Motor neuron (in vitro differentiated cells): Measurements from ENCODE around the gene SENP6. TPM values are rescaled to one million over a fixed set of nuclear protein-coding genes. Genes with fewer than 3 reads are reported as not detected.
"Not testable (repeated sequence)": the region's sequence is repeated elsewhere in the genome, so short reads cannot be mapped to it uniquely, and the experiment has no call there.

Experiments
- ATAC-seq, 8 experiments: fragments of 200-7000 bp; cut with Tn5 transposase; replicated peaks in 6 of 8; 2 replicates each; pipeline ENCODE4 v1.8.0; 2021; ENCODE audit warnings: mild to moderate bottlenecking in 8 of 8, moderate library complexity in 8 of 8
- H3K27ac ChIP-seq, 2 donors: fragments of 250-450 bp; sonication (Bioruptor Pico); 2 replicates each; pipeline ENCODE4 v1.9.0; 2021; ENCODE audit warnings: antibody characterized with exemption in 2 of 2, mild to moderate bottlenecking in 2 of 2, moderate library complexity in 1 of 2
- H3K4me1 ChIP-seq, 2 donors: fragments of 250-450 bp; sonication (Bioruptor Pico); replicated peaks in 1 of 2; 2 replicates each; pipeline ENCODE4 v1.6.1; 2021; ENCODE audit warnings: antibody characterized with exemption in 2 of 2, mild to moderate bottlenecking in 2 of 2, moderate library complexity in 1 of 2
- H3K4me3 ChIP-seq, 5 donors: fragments of 250-450 bp; sonication (Bioruptor Pico); 2 replicates each; pipeline ENCODE4 v1.9.0; 2021; ENCODE audit warnings: antibody characterized with exemption in 5 of 5, mild to moderate bottlenecking in 5 of 5, moderate library complexity in 4 of 5
- WGBS, 10 experiments: fragments of 450-650 bp; shearing (Covaris generic); methylation state at CpG; one replicate each; pipeline ENCODE4 v1.0.0; 2022; 5-methylcytosine and 5-hydroxymethylcytosine counted together
- in situ Hi-C, 9 experiments: fragments of 400-800 bp; cut with MboI; loops; one replicate each; pipeline ENCODE4 v1.15.0; 2021; ENCODE audit warnings: low sequenced_read_pairs in 9 of 9, low pct_unique_long_range_greater_than_20kb in 2 of 9; ENCODE audit not compliant: unreplicated experiment in 9 of 9
- total RNA-seq, 8 experiments: library from RNA; unstranded; fragments of 300-600 nt; gene quantifications; 2 replicates each; pipeline versions ENCODE4 v1.2.3 to v1.2.4, GENCODE V29; 2022

Gene SENP6, protein sequence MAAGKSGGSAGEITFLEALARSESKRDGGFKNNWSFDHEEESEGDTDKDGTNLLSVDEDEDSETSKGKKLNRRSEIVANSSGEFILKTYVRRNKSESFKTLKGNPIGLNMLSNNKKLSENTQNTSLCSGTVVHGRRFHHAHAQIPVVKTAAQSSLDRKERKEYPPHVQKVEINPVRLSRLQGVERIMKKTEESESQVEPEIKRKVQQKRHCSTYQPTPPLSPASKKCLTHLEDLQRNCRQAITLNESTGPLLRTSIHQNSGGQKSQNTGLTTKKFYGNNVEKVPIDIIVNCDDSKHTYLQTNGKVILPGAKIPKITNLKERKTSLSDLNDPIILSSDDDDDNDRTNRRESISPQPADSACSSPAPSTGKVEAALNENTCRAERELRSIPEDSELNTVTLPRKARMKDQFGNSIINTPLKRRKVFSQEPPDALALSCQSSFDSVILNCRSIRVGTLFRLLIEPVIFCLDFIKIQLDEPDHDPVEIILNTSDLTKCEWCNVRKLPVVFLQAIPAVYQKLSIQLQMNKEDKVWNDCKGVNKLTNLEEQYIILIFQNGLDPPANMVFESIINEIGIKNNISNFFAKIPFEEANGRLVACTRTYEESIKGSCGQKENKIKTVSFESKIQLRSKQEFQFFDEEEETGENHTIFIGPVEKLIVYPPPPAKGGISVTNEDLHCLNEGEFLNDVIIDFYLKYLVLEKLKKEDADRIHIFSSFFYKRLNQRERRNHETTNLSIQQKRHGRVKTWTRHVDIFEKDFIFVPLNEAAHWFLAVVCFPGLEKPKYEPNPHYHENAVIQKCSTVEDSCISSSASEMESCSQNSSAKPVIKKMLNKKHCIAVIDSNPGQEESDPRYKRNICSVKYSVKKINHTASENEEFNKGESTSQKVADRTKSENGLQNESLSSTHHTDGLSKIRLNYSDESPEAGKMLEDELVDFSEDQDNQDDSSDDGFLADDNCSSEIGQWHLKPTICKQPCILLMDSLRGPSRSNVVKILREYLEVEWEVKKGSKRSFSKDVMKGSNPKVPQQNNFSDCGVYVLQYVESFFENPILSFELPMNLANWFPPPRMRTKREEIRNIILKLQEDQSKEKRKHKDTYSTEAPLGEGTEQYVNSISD
- 100 to 1,000 TPM in 4 of 8 experiments, 10 to 100 TPM in 4; 56.6 to 136 (median 105) TPM for total RNA-seq

DNA sequence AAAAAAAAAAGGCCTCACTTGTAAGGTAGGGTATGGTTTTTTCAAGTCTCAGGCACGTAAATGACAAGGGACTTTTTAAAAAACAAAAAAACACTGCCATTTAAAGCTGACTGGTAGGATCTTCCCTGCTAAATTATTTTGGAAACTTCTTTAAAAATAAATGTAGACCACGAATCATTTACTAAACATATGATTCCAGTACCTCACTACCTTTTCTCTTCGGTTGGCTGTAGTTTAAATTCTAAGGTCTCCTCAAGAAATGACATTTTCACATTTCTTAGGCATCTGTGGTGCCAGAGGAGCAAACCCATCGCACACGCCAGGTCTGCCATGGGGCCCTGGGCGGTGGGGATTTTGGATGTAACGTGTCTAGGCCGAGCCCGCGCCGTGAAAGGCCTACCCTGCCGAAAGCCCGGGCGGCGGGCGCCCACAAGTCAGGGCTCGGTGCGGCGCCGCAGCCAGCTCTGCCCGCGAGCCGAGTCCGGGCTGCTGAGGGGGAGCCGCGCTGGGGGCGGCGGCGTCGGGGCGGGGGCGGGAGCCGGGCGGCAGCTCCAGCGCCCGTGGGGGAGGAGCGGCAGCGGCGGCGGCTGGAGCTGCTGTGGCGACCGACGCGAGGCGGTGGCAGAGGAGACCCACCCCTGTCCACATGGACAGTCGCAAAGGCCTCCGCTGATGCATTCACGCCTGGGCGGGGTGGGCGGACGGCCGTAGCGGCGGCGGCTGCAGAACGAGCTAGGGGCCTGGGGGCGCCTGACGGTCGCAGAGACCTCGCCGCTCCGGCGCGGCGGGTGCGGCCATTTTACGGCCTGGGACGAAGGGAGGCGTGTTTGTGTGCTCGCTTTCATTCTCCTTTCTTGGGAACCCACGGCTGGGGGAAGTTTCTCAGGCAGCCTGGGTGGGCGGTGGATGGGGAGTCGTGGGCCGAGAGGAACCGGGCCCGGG is at the start of gene SENP6:
TSS of gene SENP6 (plus strand) at position 577 of the 942 bp plus-strand sequence. CDS start 645 bp downstream, outside the sequence.
- peaks cover 0 to 10% of the 10 kb centered on the region in 2 donors for H3K4me1 ChIP-seq
- peak; percentile 83 to 90 (median 89) for ATAC-seq
- in situ Hi-C loops, result no loop called here
- peak within 1 kb of the TSS; percentile 68 to 98 (median 76) for H3K4me3 ChIP-seq
- 0 to 29% (median 1%) methylated on average over 1 to 6 of the region's 76 CpGs for WGBS, 10 experiments
- H3K27ac ChIP-seq, result peak within 1 kb of the TSS; percentile 96 to 99

DNA sequence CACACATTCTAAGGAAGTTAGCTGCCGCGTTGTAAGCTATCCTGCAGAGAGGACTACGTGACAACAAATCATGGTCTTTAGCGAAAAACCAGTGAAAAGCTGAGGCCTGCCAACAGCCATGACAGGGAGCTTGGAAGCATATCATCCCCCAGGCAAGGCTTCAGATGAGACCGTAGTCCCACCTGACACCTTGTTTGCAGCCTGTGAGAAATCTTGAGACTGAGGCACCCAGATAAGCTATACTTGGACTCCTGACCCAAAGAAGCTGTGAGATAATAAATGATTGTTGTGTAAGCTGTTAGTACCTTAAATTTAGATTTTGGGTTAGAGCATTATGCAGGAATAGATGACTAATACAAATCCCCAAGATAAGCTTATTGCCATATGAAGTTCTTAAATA is 45.4 kb upstream of the SENP6 start:
- WGBS, 10 experiments, result 60 to 100% (median 87%) methylated on average over 1 to 2 of the region's 5 CpGs; no CpG with 5 or more reads in 4 of the 10 experiments
- no peak for ATAC-seq
- Histone ChIP-seq H3K27ac (no peak overlapping the region), H3K4me1 (no peaks in the 10 kb centered on the region), H3K4me3 (no peak overlapping the region)
- in situ Hi-C loops, result no loop called here

DNA sequence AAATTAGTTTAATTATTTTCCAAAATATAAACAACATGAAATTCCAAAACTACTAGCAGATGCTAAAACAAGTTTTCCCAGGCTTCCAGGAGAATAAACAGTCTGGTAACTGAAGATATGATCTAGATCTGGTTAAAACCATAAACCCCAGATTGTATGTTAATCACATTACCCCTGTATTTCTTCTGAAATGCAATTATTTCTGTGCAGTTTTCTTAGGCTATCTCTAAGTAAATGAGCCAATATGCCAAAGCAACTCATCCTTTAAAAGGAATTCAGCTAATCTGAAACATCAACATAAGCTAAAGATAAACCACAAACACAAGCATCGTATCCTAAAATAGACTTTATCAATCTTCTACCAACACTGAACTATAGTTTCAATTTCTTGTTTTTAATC is 44.6 kb upstream of the SENP6 start:
- Histone ChIP-seq H3K4me3 (no peak overlapping the region), H3K27ac (no peak overlapping the region), H3K4me1 (no peaks in the 10 kb centered on the region)
- no peak for ATAC-seq
- in situ Hi-C loops, result no loop called here
- 50 to 100% (median 100%) methylated on average over 1 of the region's 1 CpG; no CpG with 5 or more reads in 2 of the 10 experiments for WGBS, 10 experiments

DNA sequence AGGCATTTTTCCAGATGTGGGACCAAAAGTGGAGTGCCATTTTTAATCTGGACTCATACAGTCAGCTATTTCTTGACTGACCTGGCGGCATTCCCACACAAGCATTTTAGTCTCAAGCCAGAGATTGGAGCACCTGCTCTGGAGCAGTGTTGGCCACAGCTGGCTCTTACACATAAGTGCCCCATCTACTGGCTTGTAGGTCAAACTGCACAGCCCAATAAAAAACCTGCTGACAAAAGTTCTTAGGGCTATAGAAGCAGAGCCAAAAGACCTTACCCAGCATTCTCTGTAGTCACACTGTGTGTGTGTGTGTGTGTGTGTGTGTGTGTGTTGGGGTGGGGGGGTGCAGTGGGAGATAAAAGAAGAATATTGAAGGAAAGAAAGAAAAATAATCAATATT is 38.6 kb upstream of the SENP6 start:
- in situ Hi-C loops, result no loop called here
- no peak overlapping the region for H3K27ac ChIP-seq
- peak in 3 of 8 experiments; percentile 79 to 84 (median 79) for ATAC-seq
- no peak overlapping the region for H3K4me3 ChIP-seq
- 40 to 100% (median 63%) methylated on average over 1 of the region's 1 CpG; no CpG with 5 or more reads in 6 of the 10 experiments for whole genome bisulfite sequencing, 10 experiments
- H3K4me1 ChIP-seq, result no peaks in the 10 kb centered on the region

DNA sequence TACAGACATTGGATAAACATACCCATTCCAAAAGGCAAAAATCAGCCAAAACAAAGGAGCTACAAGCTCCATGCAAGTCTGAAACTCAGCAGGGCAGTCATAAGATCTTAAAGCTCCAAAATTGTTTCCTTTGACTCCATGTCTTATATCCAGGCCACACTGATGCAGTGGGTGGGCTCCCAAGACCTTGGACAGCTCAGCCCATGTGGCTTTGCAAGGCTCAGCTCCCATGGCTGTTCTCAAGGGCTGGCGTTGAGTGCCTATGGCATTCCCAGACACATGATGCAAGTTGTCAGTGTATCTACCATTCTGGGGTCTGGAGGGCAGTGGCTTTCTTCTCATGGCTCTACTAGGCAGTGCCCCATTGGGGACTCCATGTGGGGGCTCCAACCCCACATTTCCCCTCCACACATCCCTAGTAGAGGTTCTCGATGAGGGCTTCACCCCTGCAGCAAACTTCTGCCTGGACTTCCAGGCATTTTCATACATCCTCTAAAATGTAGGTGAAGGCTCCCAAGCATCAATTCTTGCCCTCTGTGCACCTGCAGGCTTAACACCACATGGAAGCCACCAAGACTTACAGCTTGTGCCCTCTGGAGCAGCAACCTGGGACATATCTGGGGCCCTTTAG is 35.4 kb upstream of the SENP6 start:
- no peak overlapping the region for H3K27ac ChIP-seq
- 100% methylated on average over 1 of the region's 2 CpGs; no CpG with 5 or more reads in 9 of the 10 experiments for WGBS, 10 experiments
- H3K4me3 ChIP-seq, result no peak overlapping the region
- in situ Hi-C loops, result no loop called here
- ATAC-seq, result no peak
- H3K4me1 ChIP-seq, result no peaks in the 10 kb centered on the region

DNA sequence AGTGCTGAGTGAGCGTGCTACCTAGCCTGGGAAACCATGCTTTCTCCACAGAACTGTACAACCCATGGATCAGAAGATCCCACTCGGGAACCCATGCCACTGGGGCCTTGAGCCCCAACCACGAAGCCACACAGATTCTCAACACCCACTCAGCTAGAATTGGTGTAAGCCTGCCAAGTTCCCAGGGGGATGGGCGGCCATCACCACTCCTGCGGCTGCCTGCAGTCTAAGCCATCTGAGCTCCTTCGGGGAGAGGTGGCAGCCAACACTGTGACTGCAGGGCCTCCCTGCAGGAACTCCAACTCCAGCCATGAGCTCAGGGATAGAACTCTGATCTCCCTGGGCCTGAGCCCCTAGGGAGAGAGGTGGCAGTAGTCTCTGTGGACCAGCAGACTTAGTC is 33.6 kb upstream of the SENP6 start:
- ATAC-seq, result no peak
- Histone ChIP-seq H3K4me3 (no peak overlapping the region), H3K27ac (no peak overlapping the region), H3K4me1 (no peaks in the 10 kb centered on the region)
- in situ Hi-C loops, result no loop called here
- WGBS, 10 experiments, result 20 to 89% (median 72%) methylated on average over 1 to 3 of the region's 6 CpGs; no CpG with 5 or more reads in 6 of the 10 experiments

DNA sequence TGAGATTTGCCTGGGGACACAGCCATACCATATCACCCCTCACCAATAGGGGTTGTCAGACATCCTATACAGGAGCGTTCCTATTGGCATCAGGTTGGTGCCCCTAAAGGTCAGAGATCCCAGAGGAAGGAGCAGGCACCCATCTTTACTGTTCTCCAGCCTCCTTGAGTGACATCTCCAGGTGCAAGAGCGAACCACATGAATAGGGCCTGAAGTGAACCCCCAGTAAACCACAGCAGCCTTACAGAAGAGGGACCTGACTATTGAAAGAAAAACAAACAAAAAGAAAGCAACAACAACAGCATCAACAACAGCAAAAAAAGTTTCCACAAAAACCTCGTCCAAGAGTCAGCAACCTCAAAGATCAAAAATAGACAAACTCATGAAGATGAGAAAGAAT is 32.7 kb upstream of the SENP6 start:
- ATAC-seq, result no peak
- H3K4me3 ChIP-seq, result no peak overlapping the region
- no peaks in the 10 kb centered on the region for H3K4me1 ChIP-seq
- 0 to 83% (median 18%) methylated on average over 1 to 3 of the region's 3 CpGs for WGBS, 10 experiments
- in situ Hi-C loops, result no loop called here
- no peak overlapping the region for H3K27ac ChIP-seq

DNA sequence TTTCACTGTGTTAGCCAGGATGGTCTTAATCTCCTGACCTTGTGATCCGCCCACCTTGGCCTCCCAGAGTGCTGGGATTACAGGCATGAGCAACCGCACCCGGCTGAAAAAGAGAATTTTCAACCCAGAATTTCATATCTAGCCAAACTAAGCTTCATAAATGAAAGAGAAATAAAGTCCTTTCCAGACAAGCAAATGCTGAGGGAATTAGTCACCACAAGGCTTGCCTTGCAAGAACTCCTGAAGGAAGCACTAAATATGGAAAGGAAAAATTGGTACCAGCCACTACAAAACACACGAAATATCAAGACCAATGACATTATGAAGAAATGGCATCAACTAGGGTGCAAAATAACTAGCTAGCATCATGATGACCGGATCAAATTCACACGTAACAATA is 31.0 kb upstream of the SENP6 start:
- ATAC-seq, H3K4me3 ChIP-seq, H3K27ac ChIP-seq, H3K4me1 ChIP-seq, in situ Hi-C loops: not testable (repeated sequence)
- 53 to 100% (median 88%) methylated on average over 1 to 6 of the region's 6 CpGs; no CpG with 5 or more reads in 1 of the 10 experiments for WGBS, 10 experiments

DNA sequence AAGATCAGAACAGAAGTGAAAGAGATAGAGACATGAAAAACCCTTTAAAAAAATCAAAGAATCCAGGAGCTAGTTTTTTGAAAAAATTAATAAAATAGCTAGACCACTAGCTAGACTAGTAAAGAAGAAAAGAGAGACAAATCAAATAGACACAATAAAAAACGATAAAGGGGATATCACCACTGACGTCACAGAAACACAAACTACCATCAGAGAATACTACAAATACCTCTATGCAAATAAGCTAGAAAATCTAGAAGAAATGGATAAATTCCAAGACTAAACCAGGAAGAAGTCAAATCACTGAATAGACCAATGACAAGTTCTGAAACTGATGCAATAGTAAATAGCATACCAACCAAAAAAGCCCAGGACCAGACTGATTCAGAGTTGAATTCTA is 29.6 kb upstream of the SENP6 start:
- Histone ChIP-seq H3K27ac (no peak overlapping the region), H3K4me1 (no peaks in the 10 kb centered on the region), H3K4me3 (no peak overlapping the region)
- WGBS, 10 experiments, result 40 to 100% (median 91%) methylated on average over 1 to 2 of the region's 2 CpGs
- in situ Hi-C loops, result no loop called here
- no peak for ATAC-seq

DNA sequence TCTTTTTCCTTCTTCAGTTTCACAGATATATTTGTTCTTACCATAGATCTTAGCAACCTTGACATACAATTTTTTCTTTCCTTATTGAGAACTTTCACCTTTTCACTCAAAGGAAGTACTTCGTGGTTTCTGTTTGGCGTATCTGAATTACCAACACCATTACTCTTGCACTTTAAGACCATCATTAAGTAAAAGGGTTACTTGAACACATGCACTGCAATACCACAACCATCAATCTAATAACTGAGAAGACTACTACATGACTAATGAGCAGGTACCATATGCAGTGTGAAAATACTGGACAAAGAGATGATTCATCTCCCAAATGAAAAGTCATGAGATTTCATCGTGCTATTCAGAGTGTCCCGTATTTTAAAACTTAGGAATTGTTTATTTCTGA is 21.7 kb upstream of the SENP6 start:
- in situ Hi-C loops, result no loop called here
- Histone ChIP-seq H3K4me1 (no peaks in the 10 kb centered on the region), H3K27ac (no peak overlapping the region), H3K4me3 (no peak overlapping the region)
- ATAC-seq, result no peak
- 73 to 100% (median 89%) methylated on average over 2 to 4 of the region's 4 CpGs; no CpG with 5 or more reads in 1 of the 10 experiments for WGBS, 10 experiments

DNA sequence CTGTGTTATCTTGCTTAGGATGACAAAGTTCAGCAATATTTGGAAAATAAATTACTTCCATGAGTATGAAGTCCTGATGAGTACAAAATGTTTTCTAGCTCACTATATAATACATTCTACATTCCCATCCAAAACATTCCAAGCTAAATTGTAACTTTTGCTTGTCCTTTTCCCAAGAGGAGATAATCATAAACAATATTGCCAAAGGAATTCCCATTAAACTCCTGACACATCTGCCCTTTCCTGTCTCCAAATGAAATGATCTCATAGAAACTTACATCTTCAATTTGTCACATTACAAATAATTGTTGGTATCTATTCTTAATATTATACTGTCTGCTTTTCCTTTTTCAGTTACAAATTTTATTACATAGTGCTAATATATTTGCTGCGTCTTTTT is 20.4 kb upstream of the SENP6 start:
- in situ Hi-C loops, result no loop called here
- WGBS, 10 experiments, result 42 to 100% (median 85%) methylated on average over 1 of the region's 1 CpG; no CpG with 5 or more reads in 1 of the 10 experiments
- Histone ChIP-seq H3K4me3 (no peak overlapping the region), H3K27ac (no peak overlapping the region), H3K4me1 (no peaks in the 10 kb centered on the region)
- no peak for ATAC-seq

DNA sequence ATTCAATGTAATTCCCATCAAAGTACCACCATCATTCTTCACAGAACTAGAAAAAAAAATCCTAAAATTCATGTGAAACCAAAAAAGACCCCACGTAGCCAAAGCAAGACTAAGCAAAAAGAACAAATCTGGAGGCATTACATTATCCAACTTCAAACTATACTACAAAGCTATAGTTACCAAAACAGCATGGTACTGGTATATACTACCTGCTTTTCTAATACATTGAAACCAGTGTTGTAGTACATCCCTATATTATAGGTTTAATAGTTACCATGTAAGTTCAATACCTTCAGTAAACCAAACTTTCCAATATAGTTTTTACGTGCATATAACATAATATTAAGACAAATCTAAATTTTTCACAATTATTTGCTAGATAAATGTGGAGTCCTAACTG is 17.1 kb upstream of the SENP6 start:
- not testable (repeated sequence) for H3K4me1 ChIP-seq
- 27 to 100% (median 50%) methylated on average over 1 to 2 of the region's 2 CpGs; no CpG with 5 or more reads in 1 of the 10 experiments for WGBS, 10 experiments

More for the DNA sequence above, 17.1 kb upstream of the SENP6 start:
- ATAC-seq, in situ Hi-C loops, H3K4me3 ChIP-seq, H3K27ac ChIP-seq: not testable (repeated sequence)
